ENCODE measurements around the gene ATOH8.

Gene ATOH8

DNA sequence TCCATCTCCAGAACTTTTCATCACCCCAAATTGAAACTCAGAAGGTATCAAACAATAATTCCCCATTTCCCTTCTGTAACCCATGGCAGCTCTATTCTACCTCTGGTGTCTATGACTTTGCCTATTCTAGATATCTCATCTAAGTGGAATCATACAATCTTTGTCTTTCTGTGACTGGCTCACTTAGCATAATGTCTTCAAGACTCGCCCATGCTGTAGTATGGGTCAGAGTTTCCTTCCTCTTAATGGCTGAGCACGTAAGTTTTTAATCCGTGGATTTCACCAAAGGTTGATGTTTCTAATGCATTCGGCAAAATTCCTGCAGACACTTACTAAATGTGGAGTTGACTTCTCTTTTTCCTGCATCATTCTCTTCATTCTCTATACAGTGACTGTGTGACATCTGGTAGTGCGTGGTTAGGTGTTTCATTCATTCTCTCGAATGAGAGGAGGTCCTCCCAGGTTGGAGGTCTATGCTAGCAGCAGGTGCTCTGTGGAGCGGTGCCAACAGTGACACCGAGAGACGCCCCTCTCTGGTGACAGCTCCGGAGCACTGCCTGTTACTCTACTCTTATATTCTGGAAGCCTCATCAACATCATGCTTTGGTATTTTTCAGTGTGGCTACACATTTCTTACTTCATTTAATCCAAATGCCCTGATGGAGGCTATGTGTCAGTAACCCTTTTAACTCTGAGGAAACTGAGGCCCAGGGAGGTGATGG, 50.1 kb downstream of the ATOH8 start:
- Histone ChIP-seq H3K27me3 (ENCODE audit: insufficient read depth, low read depth, severe bottlenecking) (no peaks in the 10 kb centered on the region), H3K27ac (no peak overlapping the region), H3K4me3 (ENCODE audit: low read depth, low read length) (no peak overlapping the region), H3K36me3 (no peaks in the 10 kb centered on the region), H3K9me3 (ENCODE audit: severe bottlenecking) (no peaks in the 10 kb centered on the region)
- DNase-seq: peak; percentile 1
- TF ChIP-seq, protein P1, sequence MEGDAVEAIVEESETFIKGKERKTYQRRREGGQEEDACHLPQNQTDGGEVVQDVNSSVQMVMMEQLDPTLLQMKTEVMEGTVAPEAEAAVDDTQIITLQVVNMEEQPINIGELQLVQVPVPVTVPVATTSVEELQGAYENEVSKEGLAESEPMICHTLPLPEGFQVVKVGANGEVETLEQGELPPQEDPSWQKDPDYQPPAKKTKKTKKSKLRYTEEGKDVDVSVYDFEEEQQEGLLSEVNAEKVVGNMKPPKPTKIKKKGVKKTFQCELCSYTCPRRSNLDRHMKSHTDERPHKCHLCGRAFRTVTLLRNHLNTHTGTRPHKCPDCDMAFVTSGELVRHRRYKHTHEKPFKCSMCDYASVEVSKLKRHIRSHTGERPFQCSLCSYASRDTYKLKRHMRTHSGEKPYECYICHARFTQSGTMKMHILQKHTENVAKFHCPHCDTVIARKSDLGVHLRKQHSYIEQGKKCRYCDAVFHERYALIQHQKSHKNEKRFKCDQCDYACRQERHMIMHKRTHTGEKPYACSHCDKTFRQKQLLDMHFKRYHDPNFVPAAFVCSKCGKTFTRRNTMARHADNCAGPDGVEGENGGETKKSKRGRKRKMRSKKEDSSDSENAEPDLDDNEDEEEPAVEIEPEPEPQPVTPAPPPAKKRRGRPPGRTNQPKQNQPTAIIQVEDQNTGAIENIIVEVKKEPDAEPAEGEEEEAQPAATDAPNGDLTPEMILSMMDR (IDR thresholded peaks at IDR 0.05; ENCODE audit: low read depth, low read length): no peak

DNA sequence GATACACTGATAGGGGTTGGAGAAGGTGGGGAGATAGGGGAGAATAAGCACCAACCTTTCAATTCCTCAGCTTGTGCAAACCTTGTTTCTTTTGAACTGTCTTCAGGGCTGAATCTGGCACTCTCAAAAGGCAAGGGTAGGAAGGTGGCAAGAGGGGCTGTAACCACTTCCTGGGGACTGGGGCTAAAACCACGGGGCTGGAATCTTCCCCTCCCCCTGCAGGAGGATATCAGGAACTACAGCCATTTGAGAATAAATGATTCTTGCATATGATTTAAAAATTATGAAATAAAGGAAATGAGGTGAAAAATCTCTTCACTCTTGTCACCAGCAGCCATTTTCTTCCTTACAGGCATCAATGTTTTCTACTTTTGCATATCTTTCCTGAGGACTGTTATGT, 50.8 kb downstream of the ATOH8 start:
- no peaks in the 10 kb centered on the region for H3K36me3 ChIP-seq
- H3K27ac ChIP-seq: no peak overlapping the region
- H3K4me3 ChIP-seq (ENCODE audit: low read depth, low read length): no peak overlapping the region
- TF ChIP-seq, protein P1 (IDR thresholded peaks at IDR 0.05; ENCODE audit: low read depth, low read length): peak; percentile 57
- no peak for DNase-seq
- no peaks in the 10 kb centered on the region for H3K9me3 ChIP-seq (ENCODE audit: severe bottlenecking)
- H3K27me3 ChIP-seq (ENCODE audit: insufficient read depth, low read depth, severe bottlenecking): no peaks in the 10 kb centered on the region

DNA sequence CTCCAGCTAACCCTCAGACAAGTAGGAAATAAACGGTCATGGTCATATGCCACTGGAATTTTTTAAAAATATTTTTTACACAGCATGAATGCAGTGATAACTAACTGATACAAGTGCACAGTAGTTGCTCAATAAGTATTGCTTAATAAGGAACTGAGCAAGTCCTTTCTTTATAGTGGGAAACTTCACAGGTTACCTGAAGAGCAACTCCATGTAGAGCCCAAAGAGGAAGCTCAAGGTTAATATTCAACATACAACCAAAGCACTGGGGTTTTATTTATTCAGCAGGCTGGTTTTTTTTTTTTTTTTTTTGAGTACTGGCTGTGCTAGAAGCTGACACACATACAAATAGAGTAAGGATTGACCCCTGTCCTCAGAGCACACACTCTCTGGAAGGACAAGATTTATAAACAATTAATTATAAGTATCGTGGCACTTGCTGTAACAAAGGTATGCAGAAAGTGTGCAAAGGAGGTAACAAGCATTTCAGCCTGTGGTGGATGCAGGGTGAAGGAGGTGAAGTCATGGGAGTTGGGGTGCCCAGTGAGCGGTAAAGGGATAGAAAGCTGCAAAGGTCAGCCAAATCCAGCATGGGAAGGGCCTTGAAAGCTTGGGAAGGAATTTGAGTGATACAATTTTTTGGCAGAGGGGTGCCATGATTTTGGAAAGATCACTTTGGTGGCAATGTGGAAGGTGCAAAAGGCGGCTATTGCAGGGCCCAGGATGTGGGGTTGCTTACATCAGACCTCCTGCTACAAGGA, 52.7 kb downstream of the ATOH8 start:
- H3K27me3 ChIP-seq (ENCODE audit: insufficient read depth, low read depth, severe bottlenecking): no peaks in the 10 kb centered on the region
- H3K36me3 ChIP-seq: no peaks in the 10 kb centered on the region
- no peaks in the 10 kb centered on the region for H3K9me3 ChIP-seq (ENCODE audit: severe bottlenecking)
- H3K27ac ChIP-seq: no peak overlapping the region
- TF ChIP-seq, protein P1 (IDR thresholded peaks at IDR 0.05; ENCODE audit: low read depth, low read length): no peak
- H3K4me3 ChIP-seq (ENCODE audit: low read depth, low read length): no peak overlapping the region
- no peak for DNase-seq

DNA sequence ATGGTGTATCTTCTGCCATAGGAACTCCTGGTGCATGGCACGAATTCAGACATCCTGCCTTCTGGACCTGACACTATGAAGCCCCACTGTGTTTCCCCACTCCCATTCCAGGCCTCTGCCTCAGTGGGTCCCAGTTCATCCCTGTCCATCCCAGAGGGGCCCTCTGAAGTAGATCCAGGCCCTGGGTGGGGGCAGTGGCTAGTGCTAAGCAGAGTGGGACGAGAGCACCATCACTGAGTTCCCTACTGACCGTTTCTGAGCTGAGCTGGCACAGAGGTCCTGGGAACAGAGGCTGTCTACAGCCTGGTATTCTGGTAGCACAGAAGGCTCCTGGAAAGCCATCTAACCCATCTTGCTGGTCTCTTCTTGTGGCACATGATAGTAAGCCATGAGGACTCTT, 54.0 kb downstream of the ATOH8 start:
- Histone ChIP-seq H3K27me3 (ENCODE audit: insufficient read depth, low read depth, severe bottlenecking) (no peaks in the 10 kb centered on the region), H3K27ac (no peak overlapping the region), H3K36me3 (no peaks in the 10 kb centered on the region), H3K4me3 (ENCODE audit: low read depth, low read length) (no peak overlapping the region), H3K9me3 (ENCODE audit: severe bottlenecking) (no peaks in the 10 kb centered on the region)
- TF ChIP-seq, protein P1 (IDR thresholded peaks at IDR 0.05; ENCODE audit: low read depth, low read length): no peak
- DNase-seq: no peak

DNA sequence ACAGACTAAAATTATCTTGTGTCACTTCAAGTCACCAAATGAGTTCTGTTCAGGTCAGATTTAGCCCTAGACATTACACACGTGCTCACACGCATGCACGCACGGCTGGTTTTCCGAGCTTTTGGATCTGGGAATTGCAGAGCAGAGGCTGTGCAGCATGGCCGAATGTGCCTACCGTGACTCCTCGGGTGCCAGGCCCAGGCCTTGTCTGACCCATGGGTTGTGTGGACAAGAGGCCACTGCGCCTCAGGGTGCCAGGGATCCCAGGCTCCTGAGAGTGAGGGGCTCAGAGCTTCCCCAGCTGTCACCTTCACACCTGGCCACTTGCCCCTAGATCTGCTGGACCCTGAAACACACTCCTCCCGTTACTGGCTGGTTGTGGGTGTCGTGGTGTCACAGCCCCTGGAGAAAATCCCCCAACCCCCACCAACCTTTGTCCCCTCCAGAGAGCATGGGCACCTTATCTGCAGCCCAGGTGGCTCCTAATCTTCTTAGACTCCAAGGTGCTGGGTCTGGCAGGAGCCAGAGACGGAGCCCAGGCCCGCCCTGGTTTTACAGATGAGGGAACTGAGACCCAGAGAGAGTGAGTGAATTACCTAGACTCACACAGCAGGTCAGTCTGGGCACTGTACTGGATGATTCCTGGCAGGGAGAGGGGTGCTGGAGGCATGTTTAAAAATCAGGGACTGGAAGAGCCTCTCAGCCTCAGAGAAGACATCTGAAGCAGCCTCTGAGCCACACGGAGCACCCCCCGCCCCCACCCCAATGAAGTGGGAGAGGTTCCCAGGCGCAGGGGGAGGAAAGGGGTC, 56.8 kb downstream of the ATOH8 start:
- Histone ChIP-seq H3K27ac (peak overlapping the region; percentile 77), H3K4me3 (ENCODE audit: low read depth, low read length) (no peak overlapping the region), H3K36me3 (no peaks in the 10 kb centered on the region), H3K9me3 (ENCODE audit: severe bottlenecking) (no peaks in the 10 kb centered on the region), H3K27me3 (ENCODE audit: insufficient read depth, low read depth, severe bottlenecking) (no peaks in the 10 kb centered on the region)
- DNase-seq: peak; percentile 80
- TF ChIP-seq, protein P1 (IDR thresholded peaks at IDR 0.05; ENCODE audit: low read depth, low read length): no peak

Data from WERI-Rb-1 (cell line).